ENCODE measurements around the gene C8G.

C8G gene

GRCh38 chr9:136985027-136985602 lies 40.1 kb downstream of the C8G start:
- no peak for DNase-seq

GRCh38 chr9:136985853-136986252 lies 40.8 kb downstream of the C8G start:
- DNase-seq: no peak

GRCh38 chr9:136988872-136989271 lies 43.8 kb downstream of the C8G start:
- no peak for DNase-seq

GRCh38 chr9:136990242-136990911 lies 45.3 kb downstream of the C8G start:
- no peak for DNase-seq

- peak; percentile 93 for DNase-seq
Measured at GRCh38 chr9:136991993-136992818, 47.2 kb downstream of the C8G start, which contains the start of gene PAXX. PAXX (plus strand) TSS chr9:136992422; CDS start chr9:136992444, 22 bp downstream.

- no peak for DNase-seq
Measured at GRCh38 chr9:136992819-136993369, 47.9 kb downstream of the C8G start.

- no peak for DNase-seq
Measured at GRCh38 chr9:136994180-136994887, 49.3 kb downstream of the C8G start.

- DNase-seq: no peak
Measured at GRCh38 chr9:136994888-136995230, 49.8 kb downstream of the C8G start.

GRCh38 chr9:136995362-136995761 lies 50.3 kb downstream of the C8G start:
- DNase-seq: no peak

GRCh38 chr9:136995772-136996311 lies 50.8 kb downstream of the C8G start:
- no peak for DNase-seq

Measured in CD4-positive, alpha-beta T cell treated with Interleukin-4 for 1 hour (primary cell).